Liver (tissue), 3 donors: ENCODE data around the gene AKAP13.

Experiments used
- EGR1 ChIP-seq, 2 donors: IDR thresholded peaks; 2 replicates each; pipeline ENCODE4 v1.6.1; 2016 to 2018; ENCODE audit warnings: antibody characterized with exemption in 2 of 2, low read depth in 2 of 2
- GABPA ChIP-seq, 2 donors: IDR thresholded peaks in 1 of 2; conservative IDR thresholded peaks in 1 of 2; 2 replicates each; pipeline ENCODE4 v1.6.1; 2016; ENCODE audit warnings: antibody characterized with exemption in 2 of 2, mild to moderate bottlenecking in 1 of 2, moderate library complexity in 1 of 2
- RAD21 ChIP-seq, 2 donors: IDR thresholded peaks; 2 replicates each; pipeline ENCODE4 v1.6.1; 2016; ENCODE audit warnings: antibody characterized with exemption in 2 of 2, mild to moderate bottlenecking in 2 of 2
- RXRA ChIP-seq, 2 donors: IDR thresholded peaks; 2 replicates each; pipeline ENCODE4 v1.6.1; 2017 to 2018; ENCODE audit warnings: antibody characterized with exemption in 2 of 2, mild to moderate bottlenecking in 1 of 2
- YY1 ChIP-seq: IDR thresholded peaks from 2 replicates; pipeline ENCODE4 v1.6.1; 2016; ENCODE audit warnings: antibody characterized with exemption, mild to moderate bottlenecking
- TF ChIP-seq, protein P1 (sequence below): fragments of 150-350 bp; IDR thresholded peaks from 2 replicates; pipeline ENCODE4 v1.5.1; 2017; ENCODE audit warnings: improper control_type of control experiment, low read depth, low read length; ENCODE audit not compliant: missing input control
- TF ChIP-seq, protein P2 (sequence below): IDR thresholded peaks from 2 replicates; pipeline ENCODE4 v1.6.1; 2016; ENCODE audit warnings: antibody characterized with exemption
- TF ChIP-seq, protein P3 (sequence below): IDR thresholded peaks from 2 replicates; pipeline ENCODE4 v1.6.1; 2016; ENCODE audit warnings: antibody characterized with exemption, mild to moderate bottlenecking
- donor health status: healthy.
- donor health status: healthy.

DNA sequence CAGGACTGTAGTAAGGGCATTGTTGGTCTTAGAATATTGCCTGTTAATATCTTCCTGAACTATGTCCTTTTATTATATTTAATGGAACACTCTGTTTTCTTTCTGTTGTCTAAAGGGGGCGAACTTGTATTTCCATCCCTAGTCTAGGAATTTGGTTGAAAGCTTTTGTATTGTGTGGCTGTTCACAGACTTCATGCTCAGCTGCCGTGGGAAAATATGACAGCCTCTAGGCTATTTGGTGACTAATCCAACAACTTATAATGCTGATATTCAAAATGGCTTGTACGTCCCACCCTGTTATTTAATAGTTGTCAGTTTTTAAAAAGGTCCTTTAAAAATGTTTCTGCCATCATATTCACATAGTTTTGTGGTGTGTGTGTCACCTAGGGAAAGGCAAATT, 211.7 kb downstream of the AKAP13 start:
- TF ChIP-seq, protein P1, sequence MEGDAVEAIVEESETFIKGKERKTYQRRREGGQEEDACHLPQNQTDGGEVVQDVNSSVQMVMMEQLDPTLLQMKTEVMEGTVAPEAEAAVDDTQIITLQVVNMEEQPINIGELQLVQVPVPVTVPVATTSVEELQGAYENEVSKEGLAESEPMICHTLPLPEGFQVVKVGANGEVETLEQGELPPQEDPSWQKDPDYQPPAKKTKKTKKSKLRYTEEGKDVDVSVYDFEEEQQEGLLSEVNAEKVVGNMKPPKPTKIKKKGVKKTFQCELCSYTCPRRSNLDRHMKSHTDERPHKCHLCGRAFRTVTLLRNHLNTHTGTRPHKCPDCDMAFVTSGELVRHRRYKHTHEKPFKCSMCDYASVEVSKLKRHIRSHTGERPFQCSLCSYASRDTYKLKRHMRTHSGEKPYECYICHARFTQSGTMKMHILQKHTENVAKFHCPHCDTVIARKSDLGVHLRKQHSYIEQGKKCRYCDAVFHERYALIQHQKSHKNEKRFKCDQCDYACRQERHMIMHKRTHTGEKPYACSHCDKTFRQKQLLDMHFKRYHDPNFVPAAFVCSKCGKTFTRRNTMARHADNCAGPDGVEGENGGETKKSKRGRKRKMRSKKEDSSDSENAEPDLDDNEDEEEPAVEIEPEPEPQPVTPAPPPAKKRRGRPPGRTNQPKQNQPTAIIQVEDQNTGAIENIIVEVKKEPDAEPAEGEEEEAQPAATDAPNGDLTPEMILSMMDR, result no peak
- TF ChIP-seq RXRA (IDR thresholded peaks at IDR 0.05) (no peak), RAD21 (IDR thresholded peaks at IDR 0.05) (peak; percentile 55 to 61), GABPA (IDR thresholded peaks at IDR 0.05 in 1 of 2, conservative IDR thresholded peaks at IDR 0.05 in 1 of 2) (no peak), YY1 (peak; percentile 24), EGR1 (IDR thresholded peaks at IDR 0.05; ENCODE audit: low read depth in 2 of 2) (no peak)
- TF ChIP-seq, protein P2, sequence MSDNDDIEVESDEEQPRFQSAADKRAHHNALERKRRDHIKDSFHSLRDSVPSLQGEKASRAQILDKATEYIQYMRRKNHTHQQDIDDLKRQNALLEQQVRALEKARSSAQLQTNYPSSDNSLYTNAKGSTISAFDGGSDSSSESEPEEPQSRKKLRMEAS, result no peak
- TF ChIP-seq, protein P3, sequence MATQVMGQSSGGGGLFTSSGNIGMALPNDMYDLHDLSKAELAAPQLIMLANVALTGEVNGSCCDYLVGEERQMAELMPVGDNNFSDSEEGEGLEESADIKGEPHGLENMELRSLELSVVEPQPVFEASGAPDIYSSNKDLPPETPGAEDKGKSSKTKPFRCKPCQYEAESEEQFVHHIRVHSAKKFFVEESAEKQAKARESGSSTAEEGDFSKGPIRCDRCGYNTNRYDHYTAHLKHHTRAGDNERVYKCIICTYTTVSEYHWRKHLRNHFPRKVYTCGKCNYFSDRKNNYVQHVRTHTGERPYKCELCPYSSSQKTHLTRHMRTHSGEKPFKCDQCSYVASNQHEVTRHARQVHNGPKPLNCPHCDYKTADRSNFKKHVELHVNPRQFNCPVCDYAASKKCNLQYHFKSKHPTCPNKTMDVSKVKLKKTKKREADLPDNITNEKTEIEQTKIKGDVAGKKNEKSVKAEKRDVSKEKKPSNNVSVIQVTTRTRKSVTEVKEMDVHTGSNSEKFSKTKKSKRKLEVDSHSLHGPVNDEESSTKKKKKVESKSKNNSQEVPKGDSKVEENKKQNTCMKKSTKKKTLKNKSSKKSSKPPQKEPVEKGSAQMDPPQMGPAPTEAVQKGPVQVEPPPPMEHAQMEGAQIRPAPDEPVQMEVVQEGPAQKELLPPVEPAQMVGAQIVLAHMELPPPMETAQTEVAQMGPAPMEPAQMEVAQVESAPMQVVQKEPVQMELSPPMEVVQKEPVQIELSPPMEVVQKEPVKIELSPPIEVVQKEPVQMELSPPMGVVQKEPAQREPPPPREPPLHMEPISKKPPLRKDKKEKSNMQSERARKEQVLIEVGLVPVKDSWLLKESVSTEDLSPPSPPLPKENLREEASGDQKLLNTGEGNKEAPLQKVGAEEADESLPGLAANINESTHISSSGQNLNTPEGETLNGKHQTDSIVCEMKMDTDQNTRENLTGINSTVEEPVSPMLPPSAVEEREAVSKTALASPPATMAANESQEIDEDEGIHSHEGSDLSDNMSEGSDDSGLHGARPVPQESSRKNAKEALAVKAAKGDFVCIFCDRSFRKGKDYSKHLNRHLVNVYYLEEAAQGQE, result no peak
